SK-N-SH (cell line): ENCODE results near the gene GSG1L.

Experiments
- CHD2 ChIP-seq: fragments of 150-350 bp; IDR thresholded peaks from 2 replicates; pipeline ENCODE4 v1.6.1; 2018; ENCODE audit warnings: low read length; ENCODE audit not compliant: partially characterized antibody
- REST ChIP-seq: IDR thresholded peaks from 2 replicates; pipeline ENCODE4 v1.6.1; 2012; ENCODE audit warnings: mild to moderate bottlenecking, low read depth, low read length, moderate library complexity

- TF ChIP-seq REST (no peak), CHD2 (no peak)
Observed at GRCh38 chr16:28063591-28064061, at the start of gene GSG1L.
